GM12878 (cell line): ENCODE data around the gene PPP1R26.

Experiments
- BHLHE40 ChIP-seq, 2 experiments: fragments of 450-650 bp in 1 of 2; IDR thresholded peaks; 2 replicates each; pipeline ENCODE4 v1.6.1; 2011 to 2017; ENCODE audit warnings: low read depth in 2 of 2, borderline replicate concordance in 1 of 2, improper control_type of control experiment in 1 of 2, low read length in 1 of 2, mild to moderate bottlenecking in 1 of 2
- CBFB ChIP-seq: IDR thresholded peaks from 2 replicates; pipeline ENCODE4 v1.6.1; 2016; ENCODE audit warnings: antibody characterized with exemption, low read depth
- CBX3 ChIP-seq: fragments of 200-600 bp; sonication (generic); IDR thresholded peaks from 2 replicates; pipeline ENCODE4 v1.6.1; 2016; ENCODE audit warnings: low read depth, borderline replicate concordance
- CREB1 ChIP-seq: IDR thresholded peaks from 2 replicates; pipeline ENCODE4 v1.6.1; 2012; ENCODE audit warnings: low read depth, mild to moderate bottlenecking, inconsistent platforms
- CTCF ChIP-seq, 3 experiments: IDR thresholded peaks in 2 of 3; conservative IDR thresholded peaks in 1 of 3; 2 replicates each; pipeline ENCODE4 v1.5.1; 2011; ENCODE audit warnings: low read depth in 3 of 3, low read length in 3 of 3, mild to moderate bottlenecking in 3 of 3, control low read depth in 2 of 3, moderate library complexity in 2 of 3, inconsistent platforms in 1 of 3, mixed read lengths in 1 of 3; ENCODE audit not compliant: control insufficient read depth in 2 of 3, insufficient read depth in 1 of 3; ENCODE audit errors: extremely low read depth in 1 of 3
- EP300 ChIP-seq, 2 experiments: fragments of 150-350 bp in 1 of 2; IDR thresholded peaks; 2 replicates each; pipeline ENCODE4 v1.6.1; 2011 to 2012; ENCODE audit warnings: low read depth in 2 of 2, low read length in 2 of 2, borderline replicate concordance in 1 of 2, improper control_type of control experiment in 1 of 2, inconsistent platforms in 1 of 2; ENCODE audit not compliant: control insufficient read depth in 1 of 2
- ETV6 ChIP-seq, 2 experiments: fragments of 450-650 bp in 1 of 2; IDR thresholded peaks in 1 of 2; conservative IDR thresholded peaks in 1 of 2; 2 replicates each; pipeline ENCODE4 v1.6.1; 2014; ENCODE audit warnings: antibody characterized with exemption in 1 of 2, borderline replicate concordance in 1 of 2, low read depth in 1 of 2, mild to moderate bottlenecking in 1 of 2, moderate library complexity in 1 of 2
- EZH2 ChIP-seq: IDR thresholded peaks from 2 replicates; pipeline ENCODE4 v1.6.1; 2012; ENCODE audit warnings: low read depth, mild to moderate bottlenecking, control low read depth, inconsistent platforms, low read length, borderline replicate concordance; ENCODE audit not compliant: control insufficient read depth
- MXI1 ChIP-seq: fragments of 150-350 bp; IDR thresholded peaks from 2 replicates; pipeline ENCODE4 v1.6.1; 2011; ENCODE audit warnings: low read depth, mild to moderate bottlenecking, inconsistent platforms, low read length, improper control_type of control experiment
- NRF1 ChIP-seq: conservative IDR thresholded peaks from 2 replicates; pipeline ENCODE4 v1.6.1; 2011; ENCODE audit warnings: mild to moderate bottlenecking, low read depth, low read length, improper control_type of control experiment
- POLR2A ChIP-seq: IDR thresholded peaks from 2 replicates; pipeline ENCODE4 v1.6.1; 2011; ENCODE audit warnings: low read depth, mild to moderate bottlenecking, low read length
- RAD21 ChIP-seq: IDR thresholded peaks from 2 replicates; pipeline ENCODE4 v1.6.1; 2011; ENCODE audit warnings: mild to moderate bottlenecking, low read depth, low read length, moderate library complexity; ENCODE audit not compliant: insufficient read depth
- TAF1 ChIP-seq: IDR thresholded peaks from 2 replicates; pipeline ENCODE4 v1.6.1; 2011; ENCODE audit warnings: mild to moderate bottlenecking, low read depth, low read length, borderline replicate concordance
- ZBTB33 ChIP-seq: fragments of 450-650 bp; IDR thresholded peaks from 2 replicates; pipeline ENCODE4 v1.6.1; 2017; ENCODE audit warnings: mild to moderate bottlenecking

DNA sequence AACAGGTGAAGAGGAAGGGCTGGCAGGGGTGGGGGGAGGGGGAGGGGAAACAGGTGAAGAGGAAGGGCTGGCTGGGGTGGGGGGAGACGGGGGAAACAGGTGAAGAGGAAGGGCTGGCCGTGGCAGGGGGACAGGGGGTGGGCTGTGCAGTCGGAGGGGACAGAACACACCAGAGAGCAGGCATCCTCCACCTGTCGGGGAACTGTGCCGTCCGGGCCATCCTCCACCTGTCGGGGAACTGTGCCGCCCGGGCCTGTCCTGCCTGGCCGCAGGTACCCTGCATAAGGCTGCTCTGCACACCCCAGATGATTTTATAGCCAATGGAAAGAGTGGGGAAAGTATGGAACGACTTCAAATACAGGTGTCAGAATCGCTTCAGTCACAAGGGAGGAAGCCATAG lies 32.5 kb upstream of the PPP1R26 start:
- TF ChIP-seq ZBTB33 (no peak), POLR2A (no peak), CTCF (IDR thresholded peaks at IDR 0.05 in 2 of 3, conservative IDR thresholded peaks at IDR 0.05 in 1 of 3; ENCODE audit: control insufficient read depth in 2 of 3, extremely low read depth in 1 of 3, insufficient read depth in 1 of 3, low read depth in 3 of 3, low read length in 3 of 3) (no peak), BHLHE40 (IDR thresholded peaks at IDR 0.05; ENCODE audit: borderline replicate concordance in 1 of 2, low read depth in 2 of 2, low read length in 1 of 2) (no peak), CBX3 (no peak), EP300 (IDR thresholded peaks at IDR 0.05; ENCODE audit: borderline replicate concordance in 1 of 2, control insufficient read depth in 1 of 2, low read depth in 2 of 2, low read length in 2 of 2) (no peak), TAF1 (no peak), NRF1 (no peak), MXI1 (no peak), EZH2 (no peak), CREB1 (no peak), RAD21 (no peak), CBFB (no peak), ETV6 (conservative IDR thresholded peaks at IDR 0.05 in 1 of 2, IDR thresholded peaks at IDR 0.05 in 1 of 2; ENCODE audit: borderline replicate concordance in 1 of 2, low read depth in 1 of 2) (no peak)
